H9 (cell line): ENCODE measurements around the gene AMBRA1. TPM values are rescaled to one million over a fixed set of nuclear protein-coding genes. Genes with fewer than 3 reads are reported as not detected.

ENCODE experiments used
- DNase-seq: peaks from one replicate; pipeline ENCODE4 v3.0.0-alpha.2; 2017
- H2AFZ ChIP-seq: one replicate; pipeline ENCODE4 v1.6.1; 2013; ENCODE audit warnings: mild to moderate bottlenecking, low read length, control low read depth, moderate library complexity
- H2AK5ac ChIP-seq: 2 replicates; pipeline ENCODE4 v1.6.1; 2013; ENCODE audit warnings: low read length, control low read depth, mixed read lengths; ENCODE audit not compliant: insufficient read length
- H2BK120ac ChIP-seq: one replicate; pipeline ENCODE4 v1.6.1; 2013; ENCODE audit warnings: low read depth, mild to moderate bottlenecking, low read length, control low read depth, inconsistent platforms; ENCODE audit not compliant: poor library complexity, severe bottlenecking
- H2BK12ac ChIP-seq: 2 replicates; pipeline ENCODE4 v1.6.1; 2013; ENCODE audit warnings: low read length, control low read depth, mixed read lengths, low read depth; ENCODE audit not compliant: insufficient read length
- H2BK15ac ChIP-seq: 2 replicates; pipeline ENCODE4 v1.6.1; 2013; ENCODE audit warnings: low read depth, low read length, control low read depth
- H2BK20ac ChIP-seq: one replicate; pipeline ENCODE4 v1.6.1; 2013; ENCODE audit warnings: low read depth, mild to moderate bottlenecking, low read length, control low read depth, inconsistent platforms; ENCODE audit not compliant: poor library complexity, severe bottlenecking
- H2BK5ac ChIP-seq: 2 replicates; pipeline ENCODE4 v1.6.1; 2013; ENCODE audit warnings: low read length, control low read depth, mixed read lengths; ENCODE audit not compliant: insufficient read length
- H3K14ac ChIP-seq: 2 replicates; pipeline ENCODE4 v1.6.1; 2013; ENCODE audit warnings: low read length, control low read depth; ENCODE audit not compliant: insufficient read depth
- H3K18ac ChIP-seq: 2 replicates; pipeline ENCODE4 v1.6.1; 2013; ENCODE audit warnings: low read depth, mild to moderate bottlenecking, mixed read lengths, low read length, control low read depth; ENCODE audit not compliant: insufficient read length
- H3K23ac ChIP-seq: 2 replicates; pipeline ENCODE4 v1.6.1; 2013; ENCODE audit warnings: low read length, control low read depth, mixed read lengths, low read depth; ENCODE audit not compliant: insufficient read length
- H3K23me2 ChIP-seq: 2 replicates; pipeline ENCODE4 v1.6.1; 2013; ENCODE audit warnings: low read depth, mild to moderate bottlenecking, mixed read lengths, low read length, control low read depth; ENCODE audit not compliant: insufficient read length, poor library complexity, severe bottlenecking
- H3K27ac ChIP-seq: 2 replicates; pipeline ENCODE4 v1.5.1; 2013; ENCODE audit warnings: low read length, control low read depth, mixed read lengths, low read depth; ENCODE audit not compliant: insufficient read length
- H3K27me3 ChIP-seq: 2 replicates; pipeline ENCODE4 v1.6.1; 2013; ENCODE audit warnings: low read length, control low read depth, inconsistent platforms; ENCODE audit not compliant: insufficient read depth
- H3K4ac ChIP-seq: 2 replicates; pipeline ENCODE4 v1.6.1; 2013; ENCODE audit warnings: low read depth, mild to moderate bottlenecking, control low read depth, inconsistent platforms, low read length, moderate library complexity
- H3K4me1 ChIP-seq: 2 replicates; pipeline ENCODE4 v1.6.1; 2013; ENCODE audit warnings: low read length, control low read depth, inconsistent platforms; ENCODE audit not compliant: insufficient read depth
- H3K4me2 ChIP-seq: 2 replicates; pipeline ENCODE4 v1.6.1; 2013; ENCODE audit warnings: low read length, control low read depth, mixed read lengths; ENCODE audit not compliant: insufficient read length, insufficient read depth
- H3K56ac ChIP-seq: 2 replicates; pipeline ENCODE4 v1.6.1; 2013; ENCODE audit warnings: low read depth, mild to moderate bottlenecking, mixed read lengths, low read length, control low read depth; ENCODE audit not compliant: insufficient read length
- H3K79me1 ChIP-seq: 2 replicates; pipeline ENCODE4 v1.6.1; 2013; ENCODE audit warnings: low read depth, mild to moderate bottlenecking, moderate library complexity, low read length, control low read depth, inconsistent platforms; ENCODE audit not compliant: insufficient read depth, poor library complexity, severe bottlenecking
- H3K79me2 ChIP-seq: 2 replicates; pipeline ENCODE4 v1.6.1; 2013; ENCODE audit warnings: low read length, control low read depth, inconsistent platforms; ENCODE audit not compliant: insufficient read depth
- H3K9ac ChIP-seq: 2 replicates; pipeline ENCODE4 v1.6.1; 2013; ENCODE audit warnings: low read length, control low read depth, mixed read lengths; ENCODE audit not compliant: insufficient read length; ENCODE audit errors: extremely low read depth
- H3K9me3 ChIP-seq: one replicate; pipeline ENCODE4 v1.6.1; 2013; ENCODE audit warnings: low read depth, low read length, inconsistent platforms; ENCODE audit not compliant: control insufficient read depth
- H3T11ph ChIP-seq: one replicate; pipeline ENCODE4 v1.6.1; 2013; ENCODE audit warnings: mild to moderate bottlenecking, low read length, control low read depth, inconsistent platforms
- H4K20me1 ChIP-seq: one replicate; pipeline ENCODE4 v1.6.1; 2013; ENCODE audit not compliant: control insufficient read depth, insufficient read length, insufficient read depth
- H4K5ac ChIP-seq: 2 replicates; pipeline ENCODE4 v1.6.1; 2013; ENCODE audit warnings: low read depth, mild to moderate bottlenecking, mixed read lengths, low read length, control low read depth; ENCODE audit not compliant: insufficient read length
- H4K8ac ChIP-seq: replicated peaks from 2 replicates; pipeline ENCODE4 v1.6.1; 2013; ENCODE audit warnings: low read length, control low read depth, mixed read lengths, low read depth; ENCODE audit not compliant: insufficient read length
- H4K91ac ChIP-seq: 2 replicates; pipeline ENCODE4 v1.6.1; 2013; ENCODE audit warnings: low read depth, mild to moderate bottlenecking, moderate library complexity, mixed read lengths, low read length, control low read depth; ENCODE audit not compliant: insufficient read length
- H3K27ac Mint-ChIP-seq, 3 experiments: 2 replicates in 2 of 3; 3 replicates in 1 of 3; pipeline ENCODE4 v1.8.0; 2020 to 2021; ENCODE audit warnings: mixed read lengths in 3 of 3, mild to moderate bottlenecking in 1 of 3, moderate library complexity in 1 of 3
- H3K27me3 Mint-ChIP-seq: 2 replicates; pipeline ENCODE4 v1.8.0; 2021; ENCODE audit warnings: low read depth, mild to moderate bottlenecking, moderate library complexity, mixed read lengths
- H3K36me3 Mint-ChIP-seq, 3 experiments: 2 replicates in 2 of 3; 3 replicates in 1 of 3; pipeline ENCODE4 v1.8.0; 2020 to 2021; ENCODE audit warnings: low read depth in 3 of 3, mixed read lengths in 3 of 3; ENCODE audit not compliant: insufficient read depth in 1 of 3
- H3K4me1 Mint-ChIP-seq, 2 experiments: 2 replicates each; pipeline ENCODE4 v1.8.0; 2020; ENCODE audit warnings: mixed read lengths in 2 of 2
- H3K4me3 Mint-ChIP-seq, 2 experiments: 2 replicates in 1 of 2; 3 replicates in 1 of 2; pipeline ENCODE4 v1.8.0; 2020 to 2021; ENCODE audit warnings: mild to moderate bottlenecking in 2 of 2, mixed read lengths in 2 of 2, moderate library complexity in 1 of 2
- H3K9me3 Mint-ChIP-seq, 2 experiments: 2 replicates in 1 of 2; 3 replicates in 1 of 2; pipeline ENCODE4 v1.8.0; 2020; ENCODE audit warnings: mild to moderate bottlenecking in 2 of 2, mixed read lengths in 2 of 2, moderate library complexity in 1 of 2
- WGBS: extraction: QIAGEN DNeasy Blood & Tissue Kit; methylation state at CpG from one replicate; pipeline ENCODE4 v1.1.7; 2013; ENCODE audit warnings: missing lambda C conversion rate, low lambda C conversion rate, mixed read lengths; ENCODE audit not compliant: insufficient read length; ENCODE audit errors: extremely low coverage; 5-methylcytosine and 5-hydroxymethylcytosine counted together
- total RNA-seq: library from RNA; stranded (reverse); gene quantifications from 2 replicates; pipeline ENCODE4 v1.2.1, GENCODE V29; 2021
- TF ChIP-seq, protein P1 (sequence below): fragments of 200-600 bp; sonication (generic); conservative IDR thresholded peaks from 3 replicates; pipeline ENCODE4 v1.8.0; 2021; ENCODE audit warnings: antibody characterized with exemption, mild to moderate bottlenecking

The AMBRA1 gene
- total RNA-seq, 1 experiment from 2014 or later, result 37.5 TPM

DNA sequence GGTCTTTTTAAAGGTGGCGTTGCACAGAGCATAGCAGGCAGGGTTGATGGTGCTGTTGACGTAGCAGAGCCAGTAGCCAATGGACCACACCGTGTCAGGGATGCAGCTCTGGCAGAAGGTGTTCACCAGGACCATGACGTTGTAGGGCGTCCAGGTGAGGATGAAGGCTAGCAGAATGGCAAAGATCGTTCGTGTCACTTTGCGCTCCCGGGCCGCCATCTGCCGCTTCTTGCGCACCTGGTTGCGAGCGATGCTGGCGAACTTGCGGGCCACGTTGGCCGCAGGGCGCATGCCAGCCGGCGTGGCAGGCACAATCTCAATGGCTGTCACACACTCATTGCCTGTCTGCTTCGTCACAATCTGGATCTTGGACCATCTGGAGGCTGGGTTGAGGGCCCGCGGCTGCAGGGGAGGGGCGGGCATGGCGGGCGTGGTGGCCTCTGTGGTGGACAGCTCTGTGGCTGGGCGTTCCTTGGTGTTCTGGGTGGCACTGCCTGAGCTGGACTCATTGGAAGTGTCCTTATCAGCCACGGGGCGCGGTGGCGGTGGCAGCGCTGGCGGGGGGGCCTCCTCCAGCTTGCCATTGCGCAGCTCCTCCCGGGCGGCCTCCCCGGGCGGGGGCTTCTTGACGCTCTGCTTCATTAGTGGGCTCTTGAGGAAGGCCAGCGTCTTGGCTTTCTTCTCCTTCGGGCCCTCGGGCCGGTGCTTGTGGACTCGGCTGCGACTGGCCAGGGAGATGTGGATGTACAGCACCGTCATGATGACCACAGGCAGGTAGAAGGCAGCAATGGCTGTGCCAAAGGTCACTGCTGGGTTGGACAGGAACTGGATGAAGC, 208.4 kb downstream of the AMBRA1 start:
- H3K27ac Mint-ChIP-seq, result no peak overlapping the region
- no peaks in the 10 kb centered on the region for H4K20me1 ChIP-seq
- WGBS, result no CpG with 5 or more reads among the region's 47 CpGs

More for the DNA sequence above, 208.4 kb downstream of the AMBRA1 start:
- Histone ChIP-seq H2BK5ac (no peak overlapping the region), H4K91ac (no peak overlapping the region), H2BK120ac (no peak overlapping the region), H3K79me2 (no peaks in the 10 kb centered on the region), H2BK12ac (no peak overlapping the region), H2BK15ac (no peak overlapping the region), H3K4ac (no peak overlapping the region), H3K4me1 (peaks cover 4% of the 10 kb centered on the region; the same call in 1 of the 2 replicates), H3K18ac (no peak overlapping the region), H3K4me2 (no peak overlapping the region), H3K9ac (no peak overlapping the region), H3K27me3 (peaks cover 15% of the 10 kb centered on the region; the same call in 1 of the 2 replicates), H3K79me1 (no peaks in the 10 kb centered on the region), H3T11ph (no peak overlapping the region), H3K23ac (no peak overlapping the region), H3K27ac (no peak overlapping the region), H2AFZ (no peak overlapping the region), H3K23me2 (peaks cover 14% of the 10 kb centered on the region), H2BK20ac (no peak overlapping the region), H3K9me3 (no peaks in the 10 kb centered on the region), H4K5ac (no peak overlapping the region), H3K56ac (no peak overlapping the region), H2AK5ac (no peak overlapping the region), H3K14ac (no peak overlapping the region), H4K8ac (no peak overlapping the region)
- no peak for DNase-seq
- Mint-ChIP-seq H3K9me3 (no peaks in the 10 kb centered on the region), H3K4me1 (peaks cover 18 to 44% of the 10 kb centered on the region in 2 experiments), H3K36me3 (peaks cover 5 to 10% (median 9%) of the 10 kb centered on the region in 3 experiments; a peak in 5 of 7 replicates), H3K4me3 (peak overlapping the region in 1 of 2 experiments; percentile 15; a peak in 1 of 5 replicates), H3K27me3 (peaks cover 56% of the 10 kb centered on the region)
- TF ChIP-seq, protein P1, sequence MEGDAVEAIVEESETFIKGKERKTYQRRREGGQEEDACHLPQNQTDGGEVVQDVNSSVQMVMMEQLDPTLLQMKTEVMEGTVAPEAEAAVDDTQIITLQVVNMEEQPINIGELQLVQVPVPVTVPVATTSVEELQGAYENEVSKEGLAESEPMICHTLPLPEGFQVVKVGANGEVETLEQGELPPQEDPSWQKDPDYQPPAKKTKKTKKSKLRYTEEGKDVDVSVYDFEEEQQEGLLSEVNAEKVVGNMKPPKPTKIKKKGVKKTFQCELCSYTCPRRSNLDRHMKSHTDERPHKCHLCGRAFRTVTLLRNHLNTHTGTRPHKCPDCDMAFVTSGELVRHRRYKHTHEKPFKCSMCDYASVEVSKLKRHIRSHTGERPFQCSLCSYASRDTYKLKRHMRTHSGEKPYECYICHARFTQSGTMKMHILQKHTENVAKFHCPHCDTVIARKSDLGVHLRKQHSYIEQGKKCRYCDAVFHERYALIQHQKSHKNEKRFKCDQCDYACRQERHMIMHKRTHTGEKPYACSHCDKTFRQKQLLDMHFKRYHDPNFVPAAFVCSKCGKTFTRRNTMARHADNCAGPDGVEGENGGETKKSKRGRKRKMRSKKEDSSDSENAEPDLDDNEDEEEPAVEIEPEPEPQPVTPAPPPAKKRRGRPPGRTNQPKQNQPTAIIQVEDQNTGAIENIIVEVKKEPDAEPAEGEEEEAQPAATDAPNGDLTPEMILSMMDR, result no peak
